Activated CD4-positive, alpha-beta T cell treated with anti-CD3 and anti-CD28 coated beads, Interleukin-2, amount 10 ng/mL, durations not matched to agents 24 days and 14 days (primary cell): ENCODE results near the gene SNED1. TPM values are rescaled to one million over a fixed set of nuclear protein-coding genes. Genes with fewer than 3 reads are reported as not detected.

Source experiments
- DNase-seq: peaks from one replicate; pipeline ENCODE4 v3.0.0; 2022
- H3K27ac Mint-ChIP-seq: one replicate; pipeline ENCODE4 v1.8.0; 2022; ENCODE audit warnings: mild to moderate bottlenecking, mixed read lengths
- H3K27me3 Mint-ChIP-seq: one replicate; pipeline ENCODE4 v1.8.0; 2022; ENCODE audit warnings: mixed read lengths
- H3K36me3 Mint-ChIP-seq: one replicate; pipeline ENCODE4 v1.8.0; 2022; ENCODE audit warnings: low read depth, mild to moderate bottlenecking, mixed read lengths
- H3K4me1 Mint-ChIP-seq: one replicate; pipeline ENCODE4 v1.8.0; 2021; ENCODE audit warnings: mixed read lengths
- H3K4me3 Mint-ChIP-seq: one replicate; pipeline ENCODE4 v1.8.0; 2022; ENCODE audit warnings: mild to moderate bottlenecking, moderate library complexity, mixed read lengths
- H3K9me3 Mint-ChIP-seq: one replicate; pipeline ENCODE4 v1.8.0; 2021; ENCODE audit warnings: mixed read lengths
- intact Hi-C: fragments of 100-400 bp; cut with micrococcal nuclease; formaldehyde crosslinking; loops from one replicate; pipeline ENCODE4 v1.15.1; 2023
- total RNA-seq: library from RNA; stranded (reverse); gene quantifications from 2 replicates; pipeline ENCODE4 v1.2.3, GENCODE V29; 2022

Gene SNED1
- total RNA-seq, 1 donor from 2014 or later = 1.3 TPM

GRCh38 chr2:241035818-241036396 lies 37.5 kb downstream of the SNED1 start:
- H3K27me3 Mint-ChIP-seq = peaks cover 3% of the 10 kb centered on the region
- no peaks in the 10 kb centered on the region for H3K9me3 Mint-ChIP-seq
- peak overlapping the region; percentile 76 for H3K4me3 Mint-ChIP-seq
- peaks cover 4% of the 10 kb centered on the region for H3K36me3 Mint-ChIP-seq
- intact Hi-C loops = no loop called here
- DNase-seq = no peak
- no peak overlapping the region for H3K27ac Mint-ChIP-seq
- H3K4me1 Mint-ChIP-seq = peaks cover 18% of the 10 kb centered on the region

- Mint-ChIP-seq H3K4me3 (peak overlapping the region; percentile 76), H3K36me3 (peaks cover 4% of the 10 kb centered on the region), H3K27ac (no peak overlapping the region), H3K9me3 (no peaks in the 10 kb centered on the region), H3K27me3 (peaks cover 3% of the 10 kb centered on the region), H3K4me1 (peaks cover 21% of the 10 kb centered on the region)
- DNase-seq = peak; percentile 94
- intact Hi-C loops = no loop called here
These were observed 38.1 kb downstream of the SNED1 start for GRCh38 chr2:241036397-241036963.

- peaks cover 4% of the 10 kb centered on the region for H3K36me3 Mint-ChIP-seq
- H3K4me3 Mint-ChIP-seq = peak overlapping the region; percentile 76
- peak overlapping the region; percentile 32 for H3K27ac Mint-ChIP-seq
- peaks cover 24% of the 10 kb centered on the region for H3K4me1 Mint-ChIP-seq
- peak; percentile 74 for DNase-seq
- no peaks in the 10 kb centered on the region for H3K9me3 Mint-ChIP-seq
- intact Hi-C loops = no loop called here
- peaks cover 3% of the 10 kb centered on the region for H3K27me3 Mint-ChIP-seq
These were observed 38.6 kb downstream of the SNED1 start for GRCh38 chr2:241036964-241037421.

GRCh38 chr2:241037498-241037897 lies 39.1 kb downstream of the SNED1 start:
- peaks cover 4% of the 10 kb centered on the region for H3K36me3 Mint-ChIP-seq
- intact Hi-C loops = no loop called here
- H3K27ac Mint-ChIP-seq = no peak overlapping the region
- H3K4me3 Mint-ChIP-seq = peak overlapping the region; percentile 76
- peaks cover 6% of the 10 kb centered on the region for H3K27me3 Mint-ChIP-seq
- no peak for DNase-seq
- H3K9me3 Mint-ChIP-seq = no peaks in the 10 kb centered on the region
- H3K4me1 Mint-ChIP-seq = peaks cover 24% of the 10 kb centered on the region

GRCh38 chr2:241038374-241039180 lies 40.2 kb downstream of the SNED1 start:
- Mint-ChIP-seq H3K4me1 (peaks cover 24% of the 10 kb centered on the region), H3K27ac (no peak overlapping the region), H3K4me3 (peak overlapping the region; percentile 76), H3K27me3 (peaks cover 13% of the 10 kb centered on the region), H3K36me3 (peaks cover 7% of the 10 kb centered on the region), H3K9me3 (no peaks in the 10 kb centered on the region)
- DNase-seq = peak; percentile 55
- intact Hi-C loops = no loop called here

- Mint-ChIP-seq H3K4me1 (peaks cover 24% of the 10 kb centered on the region), H3K36me3 (peaks cover 7% of the 10 kb centered on the region), H3K4me3 (no peak overlapping the region), H3K27ac (no peak overlapping the region), H3K27me3 (peaks cover 13% of the 10 kb centered on the region), H3K9me3 (no peaks in the 10 kb centered on the region)
- intact Hi-C loops = no loop called here
- peak; percentile 51 for DNase-seq
These were observed 41.0 kb downstream of the SNED1 start for GRCh38 chr2:241039416-241039815.

GRCh38 chr2:241040081-241040803 lies 41.8 kb downstream of the SNED1 start:
- DNase-seq = peak; percentile 45
- no peaks in the 10 kb centered on the region for H3K9me3 Mint-ChIP-seq
- H3K4me1 Mint-ChIP-seq = peaks cover 24% of the 10 kb centered on the region
- H3K27me3 Mint-ChIP-seq = peaks cover 15% of the 10 kb centered on the region
- H3K4me3 Mint-ChIP-seq = no peak overlapping the region
- peaks cover 7% of the 10 kb centered on the region for H3K36me3 Mint-ChIP-seq
- no peak overlapping the region for H3K27ac Mint-ChIP-seq
- intact Hi-C loops = no loop called here

GRCh38 chr2:241041589-241042158 lies 43.3 kb downstream of the SNED1 start:
- no peak overlapping the region for H3K4me3 Mint-ChIP-seq

GRCh38 chr2:241043581-241043980 lies 45.2 kb downstream of the SNED1 start:
- Mint-ChIP-seq H3K4me3 (no peak overlapping the region), H3K36me3 (peaks cover 7% of the 10 kb centered on the region), H3K4me1 (peaks cover 14% of the 10 kb centered on the region), H3K27ac (no peak overlapping the region), H3K9me3 (no peaks in the 10 kb centered on the region), H3K27me3 (peaks cover 16% of the 10 kb centered on the region)
- DNase-seq = no peak
- intact Hi-C loops = no loop called here

More at GRCh38 chr2:241041589-241042158, 43.3 kb downstream of the SNED1 start:
- intact Hi-C loops = no loop called here
- H3K36me3 Mint-ChIP-seq = peaks cover 7% of the 10 kb centered on the region
- peaks cover 16% of the 10 kb centered on the region for H3K27me3 Mint-ChIP-seq
- H3K9me3 Mint-ChIP-seq = no peaks in the 10 kb centered on the region
- H3K4me1 Mint-ChIP-seq = peaks cover 24% of the 10 kb centered on the region
- no peak overlapping the region for H3K27ac Mint-ChIP-seq
- peak; percentile 53 for DNase-seq

- DNase-seq = no peak
- peaks cover 3% of the 10 kb centered on the region for H3K36me3 Mint-ChIP-seq
- no peaks in the 10 kb centered on the region for H3K4me1 Mint-ChIP-seq
- H3K27me3 Mint-ChIP-seq = peaks cover 11% of the 10 kb centered on the region
- H3K4me3 Mint-ChIP-seq = no peak overlapping the region
- H3K9me3 Mint-ChIP-seq = no peaks in the 10 kb centered on the region
- intact Hi-C loops = no loop called here
- H3K27ac Mint-ChIP-seq = no peak overlapping the region
These were observed 49.0 kb downstream of the SNED1 start for GRCh38 chr2:241047253-241048010.

GRCh38 chr2:241048149-241048948 lies 49.9 kb downstream of the SNED1 start:
- H3K4me1 Mint-ChIP-seq = no peaks in the 10 kb centered on the region
- no peak overlapping the region for H3K27ac Mint-ChIP-seq
- no peak for DNase-seq
- H3K4me3 Mint-ChIP-seq = no peak overlapping the region
- H3K27me3 Mint-ChIP-seq = peaks cover 3% of the 10 kb centered on the region
- intact Hi-C loops = no loop called here
- H3K9me3 Mint-ChIP-seq = no peaks in the 10 kb centered on the region
- H3K36me3 Mint-ChIP-seq = no peaks in the 10 kb centered on the region

- no peak overlapping the region for H3K4me3 Mint-ChIP-seq
- no peaks in the 10 kb centered on the region for H3K4me1 Mint-ChIP-seq
- H3K36me3 Mint-ChIP-seq = no peaks in the 10 kb centered on the region
- no peaks in the 10 kb centered on the region for H3K9me3 Mint-ChIP-seq
- no peak overlapping the region for H3K27ac Mint-ChIP-seq
- peaks cover 3% of the 10 kb centered on the region for H3K27me3 Mint-ChIP-seq
- intact Hi-C loops = no loop called here
- DNase-seq = no peak
These were observed 50.5 kb downstream of the SNED1 start for GRCh38 chr2:241048949-241049343.
